Loucy (cell line): ENCODE data around the gene LRRC27.
A peak's percentile ranks its signal among the peaks of the same experiment; 100 is the strongest.

Experiments used
- H2AFZ ChIP-seq: fragments of 200-600 bp; sonication (generic); 2 replicates; pipeline ENCODE4 v1.6.0; 2016; ENCODE audit warnings: antibody characterized with exemption, mild to moderate bottlenecking, low read length, moderate library complexity
- H3F3A ChIP-seq: fragments of 200-600 bp; 2 replicates; pipeline ENCODE4 v1.6.0; 2016; ENCODE audit warnings: antibody characterized with exemption, low read depth, mild to moderate bottlenecking
- H3K27me3 ChIP-seq: fragments of 200-600 bp; sonication (generic); 2 replicates; pipeline ENCODE4 v1.6.1; 2014; ENCODE audit warnings: low read length, mild to moderate bottlenecking; ENCODE audit not compliant: insufficient read depth, poor library complexity, severe bottlenecking
- H3K36me3 ChIP-seq: fragments of 200-600 bp; sonication (generic); 2 replicates; pipeline ENCODE4 v1.6.1; 2016; ENCODE audit warnings: low read length; ENCODE audit not compliant: insufficient read depth
- H3K4me1 ChIP-seq: fragments of 200-600 bp; sonication (generic); 2 replicates; pipeline ENCODE4 v1.5.1; 2014; ENCODE audit warnings: low read length, mild to moderate bottlenecking; ENCODE audit not compliant: insufficient read depth, poor library complexity, severe bottlenecking
- H3K4me2 ChIP-seq: fragments of 200-600 bp; sonication (generic); 2 replicates; pipeline ENCODE4 v1.6.0; 2014; ENCODE audit warnings: antibody characterized with exemption, low read length, low read depth, mild to moderate bottlenecking; ENCODE audit not compliant: poor library complexity, severe bottlenecking
- H3K4me3 ChIP-seq: fragments of 200-600 bp; sonication (generic); 2 replicates; pipeline ENCODE4 v1.5.1; 2014; ENCODE audit warnings: low read length, mild to moderate bottlenecking, mixed read lengths; ENCODE audit not compliant: poor library complexity, severe bottlenecking
- H3K79me2 ChIP-seq: fragments of 200-600 bp; sonication (generic); 2 replicates; pipeline ENCODE4 v1.6.1; 2014; ENCODE audit warnings: low read length; ENCODE audit not compliant: insufficient read depth
- H3K9ac ChIP-seq: fragments of 200-600 bp; sonication (generic); 2 replicates; pipeline ENCODE4 v1.6.0; 2014; ENCODE audit warnings: mild to moderate bottlenecking, low read depth, low read length, moderate library complexity; ENCODE audit not compliant: poor library complexity, severe bottlenecking
- H3K9me2 ChIP-seq: fragments of 200-600 bp; sonication (generic); replicated peaks from 2 replicates; pipeline ENCODE4 v1.6.1; 2016; ENCODE audit warnings: low read depth, low read length, mixed read lengths
- H3K9me3 ChIP-seq: fragments of 200-600 bp; sonication (generic); 2 replicates; pipeline ENCODE4 v1.6.1; 2014; ENCODE audit warnings: mild to moderate bottlenecking, antibody characterized with exemption, low read length, low read depth; ENCODE audit not compliant: insufficient read depth
- H4K20me1 ChIP-seq: fragments of 200-600 bp; sonication (generic); 2 replicates; pipeline ENCODE4 v1.6.0; 2014; ENCODE audit warnings: antibody characterized with exemption, low read length, mild to moderate bottlenecking; ENCODE audit not compliant: insufficient read depth, poor library complexity, severe bottlenecking
- CTCF ChIP-seq: fragments of 200-600 bp; sonication (generic); conservative IDR thresholded peaks from 2 replicates; pipeline ENCODE4 v1.5.1; 2014; ENCODE audit warnings: mild to moderate bottlenecking, antibody characterized with exemption, low read length
- EZH2phosphoT487 ChIP-seq: fragments of 200-600 bp; IDR thresholded peaks from 2 replicates; pipeline ENCODE4 v1.6.1; 2018; ENCODE audit warnings: antibody characterized with exemption, mild to moderate bottlenecking, moderate library complexity, borderline replicate concordance

Gene LRRC27

GRCh38 chr10:132382231-132382922 is 50.4 kb downstream of the LRRC27 start:
- Histone ChIP-seq H3K79me2 (no peaks in the 10 kb centered on the region), H3K9me2 (no peaks in the 10 kb centered on the region), H3K36me3 (no peaks in the 10 kb centered on the region), H3F3A (0 out of 2 replicates have a peak, but pooled peaks cover 4% of the 10 kb centered on the region), H3K9me3 (no peaks in the 10 kb centered on the region), H3K9ac (peak overlapping the region; percentile 68), H4K20me1 (no peaks in the 10 kb centered on the region), H3K4me2 (peak overlapping the region; percentile 23), H3K4me1 (peaks cover 59% of the 10 kb centered on the region), H3K4me3 (no peak overlapping the region), H2AFZ (peak overlapping the region; percentile 76), H3K27me3 (no peaks in the 10 kb centered on the region)
- no peak for TF ChIP-seq EZH2phosphoT487
- TF ChIP-seq CTCF = no peak

GRCh38 chr10:132383101-132383500 is 51.1 kb downstream of the LRRC27 start:
- H3K36me3 ChIP-seq = no peaks in the 10 kb centered on the region
- no peaks in the 10 kb centered on the region for H4K20me1 ChIP-seq
- H3K9ac ChIP-seq = no peak overlapping the region
- H3K27me3 ChIP-seq = no peaks in the 10 kb centered on the region
- H2AFZ ChIP-seq = no peak overlapping the region
- no peaks in the 10 kb centered on the region for H3K9me2 ChIP-seq
- H3K79me2 ChIP-seq = no peaks in the 10 kb centered on the region
- peaks cover 64% of the 10 kb centered on the region for H3K4me1 ChIP-seq
- no peak overlapping the region for H3K4me3 ChIP-seq
- 0 out of 2 replicates have a peak, but pooled peaks cover 4% of the 10 kb centered on the region for H3F3A ChIP-seq
- H3K9me3 ChIP-seq = no peaks in the 10 kb centered on the region
- TF ChIP-seq EZH2phosphoT487 (no peak), CTCF (no peak)
- no peak overlapping the region for H3K4me2 ChIP-seq

GRCh38 chr10:132383751-132384196 is 51.8 kb downstream of the LRRC27 start:
- Histone ChIP-seq H3K79me2 (no peaks in the 10 kb centered on the region), H3K36me3 (no peaks in the 10 kb centered on the region), H3K9ac (peak overlapping the region; percentile 1), H3K27me3 (no peaks in the 10 kb centered on the region), H3K9me2 (no peaks in the 10 kb centered on the region), H4K20me1 (no peaks in the 10 kb centered on the region), H3K4me2 (no peak overlapping the region), H3K9me3 (no peaks in the 10 kb centered on the region), H3K4me3 (no peak overlapping the region), H3F3A (0 out of 2 replicates have a peak, but pooled peaks cover 4% of the 10 kb centered on the region), H2AFZ (no peak overlapping the region), H3K4me1 (peaks cover 64% of the 10 kb centered on the region)
- TF ChIP-seq CTCF (no peak), EZH2phosphoT487 (no peak)
